ES-I3 (cell line): Measurements from ENCODE around the gene SKP1.

ENCODE experiments used
- H3K36me3 ChIP-seq: 2 replicates; pipeline ENCODE4 v1.6.1; 2013; ENCODE audit warnings: mild to moderate bottlenecking, low read length, control low read depth, moderate library complexity; ENCODE audit not compliant: insufficient read depth
- H3K4me1 ChIP-seq: 2 replicates; pipeline ENCODE4 v1.6.1; 2013; ENCODE audit warnings: mild to moderate bottlenecking, control low read depth, low read length; ENCODE audit not compliant: insufficient read depth
- H3K9ac ChIP-seq: 2 replicates; pipeline ENCODE4 v1.6.1; 2013; ENCODE audit warnings: low read depth, mild to moderate bottlenecking, low read length, moderate library complexity
- H3K9me3 ChIP-seq: 2 replicates; pipeline ENCODE4 v1.6.1; 2013; ENCODE audit warnings: mild to moderate bottlenecking, low read length, moderate library complexity; ENCODE audit not compliant: control insufficient read depth, insufficient read depth

Gene SKP1

GRCh38 chr5:134142052-134142451 is 34.7 kb downstream of the SKP1 start:
- H3K4me1 ChIP-seq: peaks cover 24% of the 10 kb centered on the region; the same call in 1 of the 2 replicates
- H3K9ac ChIP-seq: no peak overlapping the region
- peaks cover 11% of the 10 kb centered on the region for H3K36me3 ChIP-seq
- no peaks in the 10 kb centered on the region for H3K9me3 ChIP-seq

- Histone ChIP-seq H3K9me3 (no peaks in the 10 kb centered on the region), H3K9ac (no peak overlapping the region), H3K4me1 (peaks cover 24% of the 10 kb centered on the region; the same call in 1 of the 2 replicates), H3K36me3 (peaks cover 11% of the 10 kb centered on the region)
These were observed 35.3 kb downstream of the SKP1 start for GRCh38 chr5:134141331-134142050.

- Histone ChIP-seq H3K9me3 (no peaks in the 10 kb centered on the region), H3K9ac (no peak overlapping the region), H3K36me3 (peaks cover 11% of the 10 kb centered on the region), H3K4me1 (peaks cover 24% of the 10 kb centered on the region; the same call in 1 of the 2 replicates)
These were observed 36.1 kb downstream of the SKP1 start for GRCh38 chr5:134140530-134141201.

- H3K9me3 ChIP-seq: no peaks in the 10 kb centered on the region
- peaks cover 5% of the 10 kb centered on the region for H3K36me3 ChIP-seq
- no peak overlapping the region for H3K9ac ChIP-seq
- peaks cover 24% of the 10 kb centered on the region; the same call in 1 of the 2 replicates for H3K4me1 ChIP-seq
These were observed 36.8 kb downstream of the SKP1 start for GRCh38 chr5:134139891-134140469.

GRCh38 chr5:134139377-134139851 is 37.3 kb downstream of the SKP1 start:
- H3K36me3 ChIP-seq: peaks cover 5% of the 10 kb centered on the region
- H3K4me1 ChIP-seq: peaks cover 24% of the 10 kb centered on the region; the same call in 1 of the 2 replicates
- no peak overlapping the region for H3K9ac ChIP-seq
- no peaks in the 10 kb centered on the region for H3K9me3 ChIP-seq

GRCh38 chr5:134138416-134139376 is 38.1 kb downstream of the SKP1 start:
- Histone ChIP-seq H3K9ac (no peak overlapping the region), H3K4me1 (peaks cover 24% of the 10 kb centered on the region; the same call in 1 of the 2 replicates), H3K36me3 (peaks cover 5% of the 10 kb centered on the region; the same call in 1 of the 2 replicates), H3K9me3 (no peaks in the 10 kb centered on the region)

- Histone ChIP-seq H3K9me3 (no peaks in the 10 kb centered on the region), H3K36me3 (peaks cover 5% of the 10 kb centered on the region; the same call in 1 of the 2 replicates), H3K9ac (no peak overlapping the region), H3K4me1 (peaks cover 24% of the 10 kb centered on the region; the same call in 1 of the 2 replicates)
These were observed 40.0 kb downstream of the SKP1 start for GRCh38 chr5:134136771-134137170.

- H3K36me3 ChIP-seq: peaks cover 5% of the 10 kb centered on the region; the same call in 1 of the 2 replicates
These were observed 40.5 kb downstream of the SKP1 start for GRCh38 chr5:134136221-134136631.

GRCh38 chr5:134135091-134135655 is 41.6 kb downstream of the SKP1 start:
- peaks cover 15% of the 10 kb centered on the region; the same call in 1 of the 2 replicates for H3K4me1 ChIP-seq
- H3K36me3 ChIP-seq: peaks cover 5% of the 10 kb centered on the region; the same call in 1 of the 2 replicates
- no peak overlapping the region for H3K9ac ChIP-seq
- H3K9me3 ChIP-seq: no peaks in the 10 kb centered on the region

More at GRCh38 chr5:134136221-134136631, 40.5 kb downstream of the SKP1 start:
- Histone ChIP-seq H3K9me3 (no peaks in the 10 kb centered on the region), H3K4me1 (peaks cover 23% of the 10 kb centered on the region; the same call in 1 of the 2 replicates), H3K9ac (no peak overlapping the region)

GRCh38 chr5:134133995-134134541 is 42.7 kb downstream of the SKP1 start:
- H3K36me3 ChIP-seq: no peaks in the 10 kb centered on the region
- H3K9me3 ChIP-seq: no peaks in the 10 kb centered on the region
- no peak overlapping the region for H3K9ac ChIP-seq
- peaks cover 14% of the 10 kb centered on the region; the same call in 1 of the 2 replicates for H3K4me1 ChIP-seq

GRCh38 chr5:134133188-134133994 is 43.4 kb downstream of the SKP1 start:
- Histone ChIP-seq H3K4me1 (peaks cover 10% of the 10 kb centered on the region; the same call in 1 of the 2 replicates), H3K9me3 (no peaks in the 10 kb centered on the region), H3K36me3 (no peaks in the 10 kb centered on the region; the same call in 1 of the 2 replicates), H3K9ac (no peak overlapping the region)

- Histone ChIP-seq H3K9ac (no peak overlapping the region), H3K9me3 (no peaks in the 10 kb centered on the region), H3K36me3 (no peaks in the 10 kb centered on the region; the same call in 1 of the 2 replicates), H3K4me1 (peaks cover 2% of the 10 kb centered on the region; the same call in 1 of the 2 replicates)
These were observed 44.2 kb downstream of the SKP1 start for GRCh38 chr5:134132372-134133187.
